Measurements from ENCODE around the gene SERTM1. TPM values are rescaled to one million over a fixed set of nuclear protein-coding genes. Genes with fewer than 3 reads are reported as not detected.

SERTM1 gene
- total and polyA plus RNA-seq, 2 of the 4 experiments (the other 2 are of a cell fraction), result not detected

- CTCF ChIA-PET, result no interaction called here
- H3K14ac ChIP-seq (replicated peaks; ENCODE audit: low read depth, low read length), result no peak overlapping the region
- POLR2A ChIA-PET (ENCODE audit: unreplicated experiment), result no interaction called here
These were observed 8.2 kb upstream of the SERTM1 start for GRCh38 chr13:36665630-36666029.

More at GRCh38 chr13:36665630-36666029, 8.2 kb upstream of the SERTM1 start:
- Histone ChIP-seq H3K4me3 (ENCODE audit: insufficient read depth, low read depth, low read length) (no peak overlapping the region), H2BK15ac (ENCODE audit: low read depth, low read length) (no peak overlapping the region), H3K9me3 (ENCODE audit: control insufficient read depth, insufficient read depth, low read length) (no peaks in the 10 kb centered on the region), H3K18ac (ENCODE audit: low read depth, low read length) (no peak overlapping the region), H3K4ac (ENCODE audit: low read depth, low read length) (no peak overlapping the region), H4K8ac (ENCODE audit: low read depth in 2 of 2, low read length in 2 of 2) (no peak overlapping the region), H3K4me1 (ENCODE audit: control insufficient read depth, insufficient read depth, low read length) (no peaks in the 10 kb centered on the region), H3K4me2 (ENCODE audit: low read depth, low read length) (no peak overlapping the region), H2AK9ac (replicated peaks; ENCODE audit: low read depth, low read length, poor library complexity) (no peak overlapping the region), H3K27me3 (ENCODE audit: control insufficient read depth, insufficient read depth, low read length) (no peaks in the 10 kb centered on the region), H2AK5ac (ENCODE audit: low read depth, low read length) (no peak overlapping the region), H3K79me1 (ENCODE audit: low read depth in 1 of 2, low read length in 2 of 2) (no peaks in the 10 kb centered on the region), H3K23ac (ENCODE audit: low read depth, low read length) (no peak overlapping the region), H3K56ac (ENCODE audit: extremely low read depth, insufficient read depth, low read length) (no peak overlapping the region), H4K91ac (ENCODE audit: insufficient read depth, low read depth, low read length) (no peak overlapping the region), H3K36me3 (ENCODE audit: control insufficient read depth, insufficient read depth, low read length) (no peaks in the 10 kb centered on the region), H2BK120ac (ENCODE audit: low read depth, low read length) (no peak overlapping the region), H3K9ac (ENCODE audit: low read depth, low read length) (no peak overlapping the region), H4K5ac (ENCODE audit: low read depth, low read length) (no peak overlapping the region), H2BK5ac (ENCODE audit: low read depth, low read length, poor library complexity, severe bottlenecking) (no peak overlapping the region), H3K9me1 (ENCODE audit: insufficient read depth, low read length) (no peaks in the 10 kb centered on the region), H4K20me1 (ENCODE audit: insufficient read depth, low read length) (no peaks in the 10 kb centered on the region), H2AFZ (replicated peaks; ENCODE audit: low read length, poor library complexity) (no peak overlapping the region), H2BK20ac (ENCODE audit: low read depth, low read length) (no peak overlapping the region), H3K27ac (ENCODE audit: insufficient read depth, low read length) (no peak overlapping the region)
- WGBS, 2 experiments (ENCODE audit: extremely low coverage in 2 of 2, insufficient read length in 1 of 2), result 40% methylated on average over 1 of the region's 3 CpGs; no CpG with 5 or more reads in 1 of the 2 experiments
- no peak for TF ChIP-seq MAZ (IDR thresholded peaks at IDR 0.05; ENCODE audit: borderline replicate concordance, low read depth, low read length)
- no peak for TF ChIP-seq CHD1 (IDR thresholded peaks at IDR 0.05; ENCODE audit: low read depth, low read length)
- no peak for TF ChIP-seq SMC3 (IDR thresholded peaks at IDR 0.05; ENCODE audit: low read depth, low read length)
- no peak for TF ChIP-seq FOS (IDR thresholded peaks at IDR 0.05; ENCODE audit: low read depth, low read length)
- dilution Hi-C loops (cut with HindIII; ENCODE audit: low sequenced_read_pairs, unreplicated experiment), result no loop called here
- in situ Hi-C loops (cut with MboI; ENCODE audit: low sequenced_read_pairs), result loop anchor here (10.0 kb wide), 1 partner anchor 61 kb away; no protein-coding TSS in a partner anchor
- DNase-seq (no peak), ATAC-seq (ENCODE audit: low read depth) (no peak)
- BruUV-seq (replicated peaks), result no TSS peak
- intact Hi-C loops (cut with micrococcal nuclease), result no loop called here

Measured in IMR-90 (cell line).